ENCODE results near the gene CFAP97D2.
A peak's percentile ranks its signal among the peaks of the same experiment; 100 is the strongest.
"Not testable (repeated sequence)": the region's sequence is repeated elsewhere in the genome, so short reads cannot be mapped to it uniquely, and the experiment has no call there.

Gene CFAP97D2

DNA sequence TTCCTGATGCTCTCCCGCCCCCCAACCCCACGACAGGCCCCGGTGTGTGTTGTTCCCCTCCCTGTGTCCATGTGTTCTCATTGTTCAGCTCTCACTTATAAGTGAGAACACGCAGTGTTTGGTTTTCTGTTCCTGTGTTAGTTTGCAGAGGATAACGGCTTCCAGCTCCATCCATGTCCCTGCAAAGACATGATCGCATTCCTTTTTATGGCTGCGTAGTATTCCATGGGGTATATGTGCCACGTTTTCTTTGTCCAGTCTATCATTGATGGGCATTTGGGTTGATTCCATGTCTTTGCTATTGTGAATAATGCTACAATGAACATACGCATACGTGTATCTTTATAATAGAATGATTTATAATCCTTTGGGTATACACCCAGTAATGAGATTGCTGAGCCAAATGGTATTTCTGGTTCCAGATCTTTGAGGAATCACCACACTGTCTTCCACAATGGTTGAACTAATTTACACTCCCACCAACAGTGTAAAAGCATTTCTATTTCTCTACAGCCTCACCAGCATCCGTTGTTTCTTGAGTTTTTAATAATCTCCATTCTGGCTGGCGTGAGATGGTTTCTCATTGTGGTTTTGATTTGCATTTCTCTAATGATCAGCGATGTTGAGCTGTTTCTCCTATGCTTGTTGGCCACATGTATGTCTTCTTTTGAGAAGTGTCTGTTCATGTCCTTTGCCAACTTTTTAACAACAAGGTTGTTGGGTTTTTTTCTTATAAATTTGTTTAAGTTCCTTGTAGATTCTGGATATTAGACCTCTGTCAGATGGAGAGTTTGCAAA lies 20.0 kb upstream of the CFAP97D2 start:
- DNase-seq (ENCODE audit: low spot score): not testable (repeated sequence)

DNA sequence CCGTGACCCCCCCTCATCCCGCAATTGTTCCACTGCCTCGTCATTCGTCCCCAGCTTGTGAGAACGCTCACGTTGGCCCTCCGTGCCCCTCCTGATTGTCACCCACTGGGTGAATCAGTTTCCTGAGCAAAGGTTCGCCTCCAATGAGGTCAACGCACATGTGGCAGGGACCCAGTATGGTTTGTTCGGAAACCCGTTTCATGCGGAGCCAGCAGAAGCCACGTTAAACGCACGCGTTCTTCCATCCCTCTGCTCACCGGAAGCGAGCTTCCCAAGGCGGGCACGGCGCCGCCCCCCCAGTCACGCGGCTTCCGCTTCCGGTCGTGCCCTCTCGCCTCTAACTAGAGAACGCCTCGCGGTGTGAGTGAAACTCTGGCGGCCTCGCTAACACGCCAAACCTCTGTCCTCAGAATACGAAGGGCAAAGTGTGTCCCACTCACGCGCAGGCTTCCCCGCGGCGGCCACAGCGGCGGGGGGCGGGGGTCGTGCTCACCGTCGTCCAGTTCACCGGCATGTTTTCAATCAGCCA lies 18.0 kb upstream of the CFAP97D2 start:
- DNase-seq (ENCODE audit: low spot score): no peak

DNA sequence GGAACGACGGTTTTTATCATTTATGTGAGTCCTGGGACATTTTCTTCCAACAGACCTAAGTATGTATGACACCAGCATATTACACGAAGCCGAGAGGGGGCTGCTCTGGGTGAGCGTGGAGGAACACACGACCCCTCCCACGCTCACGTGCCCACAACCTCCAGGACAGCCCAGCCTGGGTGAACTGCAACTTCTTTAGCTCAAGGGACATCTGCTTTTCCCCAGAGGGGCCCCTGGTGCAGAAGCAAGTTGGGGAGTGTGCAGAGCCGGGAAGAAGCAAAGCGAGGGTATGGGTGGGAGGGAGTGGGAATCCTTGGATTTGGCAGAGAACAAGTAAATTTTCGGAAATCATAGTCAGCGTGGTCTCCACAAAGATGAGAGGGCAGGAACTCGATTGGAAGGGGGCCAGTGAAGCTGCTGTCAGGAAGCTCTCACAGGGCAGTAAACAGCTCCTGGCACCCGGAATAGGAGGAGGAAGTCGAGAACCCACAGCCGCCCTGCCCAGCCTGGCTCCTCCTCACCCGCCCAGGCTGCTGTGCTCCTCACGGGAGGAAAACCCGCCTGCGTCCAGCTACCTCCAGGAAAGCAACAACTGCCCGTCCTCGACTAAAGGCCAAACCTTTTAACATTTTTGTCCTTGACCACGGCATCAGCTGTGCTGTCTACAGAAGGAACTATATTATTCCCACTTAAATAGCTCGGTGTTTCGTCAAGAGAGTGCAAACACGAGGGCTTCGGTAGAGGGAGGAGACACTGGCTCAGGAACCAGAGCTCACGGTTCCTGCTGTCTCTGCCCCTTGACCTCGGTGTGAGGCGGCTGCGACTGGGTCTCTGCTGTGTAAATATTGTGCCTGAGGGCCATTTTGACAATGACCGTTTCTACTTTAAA lies 17.2 kb upstream of the CFAP97D2 start:
- no peak for DNase-seq (ENCODE audit: low spot score)

DNA sequence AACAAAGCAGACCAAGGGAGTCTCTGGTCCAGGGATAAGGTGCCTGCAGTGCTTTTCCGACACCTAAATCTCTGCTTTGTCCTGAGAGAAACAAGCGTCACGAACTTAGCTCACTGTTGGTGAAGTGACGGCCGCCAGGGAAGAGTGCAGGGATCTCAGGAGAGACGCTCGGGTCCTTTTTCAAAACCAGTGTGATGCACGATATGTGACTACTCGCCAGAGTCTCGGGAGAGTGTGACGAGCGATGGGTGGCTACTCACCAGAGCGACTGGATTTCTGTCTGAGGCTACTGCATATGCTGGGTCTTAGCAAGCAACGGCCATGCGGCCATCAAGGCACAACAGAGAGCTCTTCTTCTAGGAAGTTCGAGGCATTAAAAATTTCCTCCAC lies 16.5 kb upstream of the CFAP97D2 start:
- DNase-seq (ENCODE audit: low spot score): no peak

DNA sequence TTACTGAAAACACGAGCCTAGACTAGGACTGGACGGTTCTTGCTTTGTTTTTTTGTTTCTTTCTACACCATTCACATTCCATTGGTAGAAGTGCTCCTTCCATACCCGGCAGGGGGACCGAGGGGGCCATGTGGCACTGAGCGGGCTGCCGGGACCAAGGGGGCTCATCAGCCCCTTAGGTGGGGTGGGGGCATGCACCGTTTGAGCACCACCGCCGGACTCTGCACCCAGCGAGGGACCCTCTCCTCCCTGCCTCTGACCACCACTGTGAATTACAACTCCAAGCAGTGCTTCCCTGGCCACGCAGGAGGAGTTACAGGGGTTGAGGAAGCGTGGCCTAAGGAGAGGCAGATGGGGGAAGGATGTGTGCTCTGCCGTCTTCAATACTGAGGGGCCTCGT lies 15.0 kb upstream of the CFAP97D2 start:
- DNase-seq (ENCODE audit: low spot score): no peak

DNA sequence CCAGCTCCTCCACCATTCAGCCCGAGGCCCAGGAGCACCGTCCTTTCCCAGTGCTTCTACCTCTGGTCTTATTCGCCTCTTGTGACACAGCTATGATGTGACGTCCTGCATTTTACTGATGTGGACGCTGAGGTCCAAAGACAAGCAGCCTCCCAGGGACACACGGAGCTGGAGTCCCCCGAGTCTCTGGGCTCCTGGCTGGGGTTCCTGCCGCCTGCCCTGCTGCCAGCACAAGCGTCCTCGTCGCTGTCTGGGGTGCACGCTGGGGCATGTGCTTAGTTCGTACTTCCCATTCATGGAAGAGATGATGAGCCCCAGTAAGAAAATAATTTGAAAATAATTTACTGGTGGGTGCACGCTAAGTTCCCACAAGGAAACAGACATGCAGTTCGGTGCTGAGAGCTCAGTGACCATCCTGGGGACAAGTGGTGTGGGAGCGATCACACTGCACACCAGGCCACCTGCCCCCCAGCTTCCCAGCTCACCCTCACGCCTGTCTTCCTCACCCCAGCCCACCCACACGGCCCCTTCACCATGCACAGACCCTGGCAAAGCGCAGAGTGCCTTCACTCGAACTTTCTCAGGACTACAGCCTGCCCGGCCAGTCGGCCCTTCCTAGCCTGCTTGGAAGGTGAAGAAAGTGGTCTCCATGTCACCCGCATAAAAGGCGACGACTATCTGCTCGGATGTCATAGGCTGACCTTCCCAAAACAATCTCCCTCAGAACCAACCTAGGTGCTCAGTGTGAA lies 14.2 kb upstream of the CFAP97D2 start:
- no peak for DNase-seq (ENCODE audit: low spot score)

DNA sequence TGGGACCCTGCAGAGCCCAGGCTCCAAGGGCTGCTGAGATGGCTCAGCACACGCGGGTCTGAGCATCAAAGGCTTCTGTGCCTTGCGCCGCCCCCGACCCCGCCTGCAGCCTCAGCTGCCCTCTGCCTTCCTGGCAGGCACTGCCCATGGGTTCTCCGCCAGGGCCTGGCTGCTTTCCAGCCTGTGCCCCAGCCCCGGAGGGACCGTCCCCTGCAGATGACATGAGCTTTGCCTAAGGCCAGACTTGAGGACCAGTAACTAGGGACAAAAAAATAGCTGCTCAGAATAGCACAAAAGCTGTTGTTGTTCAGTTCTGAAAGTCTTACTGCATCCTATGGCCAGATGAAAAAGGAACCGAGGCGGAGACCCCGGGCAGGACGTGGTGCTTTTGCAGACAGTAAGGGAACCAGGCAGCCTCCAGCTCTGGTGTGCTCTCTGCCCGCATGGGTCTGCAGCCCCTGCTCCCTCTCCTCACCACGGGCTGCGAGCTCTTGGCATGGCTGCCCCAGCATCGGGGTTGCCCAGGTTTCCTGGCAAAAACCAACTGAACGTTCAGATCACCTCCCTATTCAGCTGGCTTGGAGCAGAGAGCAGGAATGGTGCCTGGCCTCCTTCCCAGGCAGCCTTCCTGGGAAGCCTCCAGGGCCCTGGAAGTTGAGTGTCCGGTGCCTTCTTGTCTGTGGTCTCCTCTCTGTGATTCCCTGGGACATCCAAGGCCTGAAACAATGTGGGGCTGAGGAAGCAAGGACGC lies 12.5 kb upstream of the CFAP97D2 start:
- DNase-seq (ENCODE audit: low spot score): no peak

DNA sequence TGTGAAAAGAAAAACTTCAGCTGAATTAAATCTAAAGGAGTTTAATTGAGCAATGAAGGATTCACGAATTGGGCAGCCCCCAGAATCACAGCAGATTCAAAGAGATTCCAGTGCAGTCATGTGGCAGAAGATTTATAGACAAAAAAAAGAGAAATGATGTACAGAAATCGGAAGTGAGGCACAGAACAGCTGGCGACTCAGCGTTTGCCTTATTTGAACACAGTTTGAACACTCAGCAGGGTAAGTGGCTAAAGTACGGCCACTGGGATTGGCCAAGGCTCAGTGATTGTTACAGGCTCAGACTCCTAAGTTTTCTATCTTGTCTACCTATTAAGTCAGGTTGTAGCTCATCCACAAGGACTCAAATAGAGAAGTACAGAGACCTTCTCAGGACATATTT lies 11.6 kb upstream of the CFAP97D2 start:
- no peak for DNase-seq (ENCODE audit: low spot score)

DNA sequence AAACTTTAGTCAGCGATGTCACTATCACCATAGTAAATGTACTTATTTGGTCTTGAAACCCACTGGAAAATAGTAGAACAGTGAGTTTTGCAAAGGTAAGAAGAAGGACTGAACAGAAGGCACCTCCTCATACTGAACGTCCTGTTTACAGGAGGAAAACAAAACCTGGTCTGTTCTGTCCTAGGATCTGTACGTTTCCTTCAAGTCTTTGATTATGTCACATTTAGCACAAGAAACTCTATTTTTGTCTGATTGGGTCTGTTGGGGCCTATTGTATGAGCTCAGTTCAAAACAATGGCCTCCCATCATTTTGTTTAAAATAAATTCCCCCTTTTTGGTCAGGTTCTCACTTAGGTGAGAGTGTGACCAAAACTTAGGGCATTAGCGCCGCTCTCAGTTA lies 11.2 kb upstream of the CFAP97D2 start:
- DNase-seq (ENCODE audit: low spot score): no peak

DNA sequence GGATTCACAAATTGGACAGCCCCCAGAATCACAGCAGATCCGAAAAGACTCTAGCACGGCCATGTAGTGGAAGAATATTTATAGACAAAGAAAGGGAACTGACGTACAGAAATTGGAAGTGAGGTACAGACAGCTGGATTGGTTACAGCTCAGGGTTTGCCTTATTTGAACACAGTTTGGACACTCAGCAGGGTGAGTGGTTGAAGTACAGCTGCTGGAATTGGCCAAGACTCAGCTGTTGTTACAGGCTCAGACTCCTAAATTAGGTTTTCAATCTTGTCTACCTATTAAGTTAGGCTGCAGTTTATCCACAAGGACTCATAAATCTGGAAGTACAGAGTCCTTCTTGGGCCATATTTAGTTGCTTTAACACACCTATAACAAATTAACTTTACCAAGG lies 5.8 kb upstream of the CFAP97D2 start:
- no peak for DNase-seq (ENCODE audit: low spot score)

DNA sequence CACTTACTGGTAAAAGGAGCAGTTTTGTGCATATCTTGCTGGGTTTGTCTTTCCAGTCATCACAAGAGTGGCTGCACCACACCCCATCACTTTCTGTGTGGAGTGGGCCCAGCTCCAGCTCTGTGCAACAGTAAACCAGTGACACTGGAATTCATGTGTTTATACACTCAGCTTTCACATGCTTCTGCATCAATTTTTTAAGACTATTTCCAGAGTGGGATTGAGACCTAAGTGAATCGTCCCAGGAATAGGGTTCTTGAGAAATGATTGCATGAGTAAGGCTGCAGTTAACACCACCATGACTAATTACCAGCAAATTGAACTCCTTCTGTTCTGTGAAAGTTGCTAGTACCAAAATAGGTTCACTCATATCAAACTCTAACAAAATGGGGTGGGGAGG lies 5.3 kb upstream of the CFAP97D2 start:
- DNase-seq (ENCODE audit: low spot score): no peak

DNA sequence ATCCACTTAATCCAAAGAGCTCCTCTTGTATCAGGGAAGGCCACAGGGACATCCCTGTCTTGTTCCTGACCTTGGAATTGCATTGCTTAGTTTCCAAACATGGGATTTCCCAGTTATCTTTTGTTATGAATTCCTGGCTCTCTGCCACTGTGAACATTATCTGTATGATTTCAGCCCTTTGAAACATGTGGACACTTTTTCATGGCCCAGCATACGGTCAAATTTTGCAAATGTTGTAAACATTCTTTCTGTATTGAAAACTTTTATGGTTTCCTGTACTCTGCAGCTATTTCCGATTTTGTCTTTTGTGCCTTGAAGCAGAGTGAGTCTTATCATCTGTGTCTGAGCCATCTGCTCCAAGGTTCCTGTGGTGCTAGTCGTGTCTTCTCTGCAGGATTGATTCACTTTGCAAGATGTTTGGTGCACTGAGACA lies 4.5 kb upstream of the CFAP97D2 start:
- no peak for DNase-seq (ENCODE audit: low spot score)

DNA sequence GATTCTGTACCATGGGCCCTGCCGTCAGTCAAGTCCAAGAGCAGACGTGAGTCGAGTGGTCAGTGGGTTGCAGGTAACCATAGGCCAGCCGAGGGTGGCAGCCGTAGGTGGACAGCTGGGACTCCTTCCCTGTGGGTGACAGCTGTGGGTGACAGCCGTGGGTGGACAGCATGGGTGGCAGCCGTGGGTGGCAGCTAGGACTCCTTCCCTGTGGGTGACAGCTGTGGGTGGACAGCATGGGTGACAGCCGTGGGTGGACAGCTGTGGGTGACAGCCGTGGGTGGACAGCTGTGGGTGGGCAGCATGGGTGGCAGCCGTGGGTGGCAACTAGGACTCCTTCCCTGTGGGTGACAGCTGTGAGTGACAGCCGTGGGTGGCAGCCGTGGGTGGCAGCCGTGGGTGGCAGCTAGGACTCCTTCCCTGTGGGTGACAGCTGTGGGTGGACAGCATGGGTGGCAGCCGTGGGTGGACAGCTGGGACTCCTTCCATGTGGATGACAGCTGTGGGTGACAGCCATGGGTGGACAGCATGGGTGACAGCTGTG lies 2.6 kb upstream of the CFAP97D2 start:
- not testable (repeated sequence) for DNase-seq (ENCODE audit: low spot score)

DNA sequence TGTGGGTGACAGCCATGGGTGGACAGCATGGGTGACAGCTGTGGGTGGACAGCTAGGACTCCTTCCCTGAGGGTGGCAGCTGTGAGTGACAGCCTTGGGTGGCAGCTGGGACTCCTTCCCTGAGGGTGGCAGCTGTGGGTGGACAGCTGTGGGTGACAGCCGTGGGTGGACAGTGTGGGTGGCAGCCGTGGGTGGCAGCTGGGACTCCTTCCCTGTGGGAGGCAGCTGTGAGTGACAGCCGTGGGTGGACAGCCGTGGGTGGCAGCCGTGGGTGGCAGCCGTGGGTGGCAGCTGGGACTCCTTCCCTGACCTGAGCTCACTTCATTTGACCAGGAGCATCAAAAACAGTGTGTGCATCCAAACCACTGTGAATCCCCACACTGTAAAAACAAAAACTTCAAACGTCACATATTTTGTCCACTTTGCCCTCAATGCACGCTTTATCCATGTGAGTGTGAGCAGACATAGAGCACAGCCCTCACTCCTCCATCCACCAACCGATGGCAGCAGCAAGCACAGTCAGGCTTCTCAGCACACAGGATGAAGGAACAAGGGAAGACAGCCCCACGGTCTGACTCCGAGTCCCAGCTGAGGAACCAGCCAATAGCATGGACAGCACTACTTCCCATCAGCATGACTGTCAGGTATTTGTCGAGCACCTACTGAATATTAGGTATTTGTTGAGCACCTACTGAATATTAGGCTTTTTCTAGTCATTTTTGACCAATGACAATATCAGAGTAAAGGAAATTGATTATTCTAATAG lies 1.6 kb upstream of the CFAP97D2 start:
- DNase-seq (ENCODE audit: low spot score): peak; percentile 11

DNA sequence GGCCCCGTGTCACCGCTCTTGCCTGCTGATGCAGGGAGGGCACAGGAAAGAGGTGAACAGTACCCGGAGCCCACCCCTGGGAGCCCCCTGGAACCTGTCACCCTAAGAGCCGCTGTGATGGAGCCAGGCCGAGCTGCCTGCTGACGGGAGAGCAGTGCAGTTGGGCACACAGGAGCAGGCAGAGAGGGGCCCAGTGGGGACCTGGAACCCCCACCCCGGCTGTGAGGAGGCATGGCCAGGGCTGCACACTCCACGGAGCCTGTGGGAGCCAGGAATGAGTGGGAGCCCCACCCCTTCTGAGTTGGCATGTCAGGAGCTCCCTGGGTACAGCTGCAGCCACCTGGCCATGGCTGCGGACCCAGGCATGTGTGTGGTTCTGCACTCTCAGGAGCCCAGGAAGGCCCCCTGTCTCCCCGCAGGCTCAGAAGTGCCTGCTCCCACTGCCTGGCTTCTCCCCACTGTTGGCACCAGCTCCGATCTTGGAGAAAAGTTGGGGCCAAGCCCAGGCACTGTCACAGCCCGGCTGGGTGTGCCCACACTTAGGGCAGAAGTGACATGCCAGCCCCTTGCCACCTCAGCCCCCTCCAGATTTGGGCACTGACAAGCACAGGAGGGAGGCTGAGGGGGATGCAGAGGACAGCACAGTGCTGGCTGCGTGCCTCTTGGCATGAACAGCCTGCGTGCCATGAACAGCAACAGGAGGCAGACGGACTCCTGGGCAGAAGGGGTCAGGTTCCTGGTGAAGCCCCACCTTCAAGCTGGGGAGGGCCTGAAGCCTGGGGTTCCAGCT lies 6.3 kb downstream of the CFAP97D2 start:
- no peak for DNase-seq (ENCODE audit: low spot score)

DNA sequence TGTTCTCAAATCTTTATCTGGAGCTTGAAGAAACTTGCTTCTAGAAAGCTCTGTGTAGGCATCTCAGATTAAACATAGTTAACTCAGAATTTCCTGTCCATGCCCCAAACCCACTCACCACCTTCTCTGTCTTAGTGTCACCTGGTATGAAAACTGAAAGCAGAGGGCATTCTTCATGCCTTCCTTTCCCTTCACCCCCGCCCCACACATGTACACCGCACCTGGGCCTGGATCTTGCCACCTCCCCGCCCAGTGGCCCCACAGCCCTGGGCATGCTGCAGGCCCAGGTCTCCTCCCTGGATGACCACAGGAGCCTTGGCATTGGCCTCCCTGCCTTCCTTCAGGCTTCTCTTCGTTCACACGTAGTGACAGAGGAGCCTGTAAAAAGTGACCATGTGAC lies 15.8 kb downstream of the CFAP97D2 start:
- no peak for DNase-seq (ENCODE audit: low spot score)

DNA sequence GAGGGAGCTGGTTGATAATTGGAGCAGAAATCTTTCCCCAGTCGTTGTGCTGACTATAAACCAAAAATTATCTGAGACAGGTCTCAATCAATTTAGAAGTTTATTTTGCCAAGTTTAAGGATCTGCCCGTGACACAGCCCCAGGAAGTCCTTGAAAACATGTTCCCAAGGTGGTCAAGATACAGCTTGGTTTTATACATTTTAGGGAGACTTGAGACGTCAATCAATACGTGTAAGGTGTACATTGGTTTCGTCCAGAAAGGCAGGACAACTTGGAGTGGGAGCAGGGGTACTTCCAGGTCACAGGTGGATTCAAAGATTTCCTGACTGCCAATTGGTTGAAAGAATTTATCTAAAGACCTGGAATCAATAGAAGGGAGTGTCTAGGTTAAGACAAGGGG lies 17.6 kb downstream of the CFAP97D2 start:
- no peak for DNase-seq (ENCODE audit: low spot score)

DNA sequence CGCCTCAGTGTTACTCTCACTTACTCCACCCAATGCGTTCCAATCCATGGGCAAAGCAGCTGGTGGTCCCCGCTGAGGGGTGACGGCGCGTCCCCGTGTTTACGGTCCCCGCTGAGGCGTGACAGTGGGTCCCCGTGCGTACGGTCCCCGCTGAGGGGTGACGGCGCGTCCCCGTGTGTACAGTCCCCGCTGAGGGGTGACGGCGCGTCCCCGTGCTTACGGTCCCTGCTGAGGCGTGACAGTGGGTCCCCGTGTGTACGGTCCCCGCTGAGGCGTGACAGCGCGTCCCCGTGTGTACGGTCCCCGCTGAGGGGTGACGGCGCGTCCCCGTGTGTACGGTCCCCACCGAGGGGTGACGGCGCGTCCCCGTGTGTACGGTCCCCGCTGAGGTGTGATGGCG lies 19.5 kb downstream of the CFAP97D2 start:
- no peak for DNase-seq (ENCODE audit: low spot score)

DNA sequence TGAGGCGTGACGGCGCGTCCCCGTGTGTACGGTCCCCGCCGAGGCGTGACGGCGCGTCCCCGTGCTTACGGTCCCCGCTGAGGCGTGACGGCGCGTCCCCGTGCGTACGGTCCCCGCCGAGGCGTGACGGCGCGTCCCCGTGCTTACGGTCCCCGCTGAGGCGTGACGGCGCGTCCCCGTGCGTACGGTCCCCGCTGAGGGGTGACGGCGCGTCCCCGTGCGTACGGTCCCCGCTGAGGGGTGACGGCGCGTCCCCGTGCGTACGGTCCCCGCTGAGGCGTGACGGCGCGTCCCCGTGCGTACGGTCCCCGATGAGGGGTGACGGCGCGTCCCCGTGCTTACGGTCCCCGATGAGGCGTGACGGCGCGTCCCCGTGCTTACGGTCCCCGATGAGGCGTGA lies 20.5 kb downstream of the CFAP97D2 start:
- not testable (repeated sequence) for DNase-seq (ENCODE audit: low spot score)

DNA sequence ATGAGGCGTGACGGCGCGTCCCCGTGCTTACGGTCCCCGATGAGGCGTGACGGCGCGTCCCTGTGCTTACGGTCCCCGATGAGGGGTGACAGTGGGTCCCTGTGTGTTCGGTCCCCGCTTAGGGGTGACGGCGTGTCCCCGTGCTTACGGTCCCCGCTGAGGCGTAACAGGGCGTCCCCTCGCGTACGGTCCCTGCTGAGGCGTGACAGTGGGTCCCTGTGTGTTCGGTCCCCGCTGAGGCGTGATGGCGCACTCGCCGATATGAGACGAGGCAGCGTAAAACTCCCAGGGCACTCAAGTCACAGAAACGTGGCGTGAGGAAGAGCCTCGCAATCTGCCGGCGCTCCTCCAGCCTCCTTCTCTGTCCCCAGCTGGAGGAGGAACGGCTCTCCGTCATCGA lies 20.9 kb downstream of the CFAP97D2 start:
- no peak for DNase-seq (ENCODE audit: low spot score)

All from SW480 (cell line).